Measurements from ENCODE around the gene DESI2.

Gene DESI2

GRCh38 chr1:244652623-244653438 is at the start of gene DESI2:
Gene DESI2, plus strand, starts transcription at chr1:244653126. Its CDS starts 188 bp downstream, at chr1:244653314.
- peak; percentile 81 for DNase-seq

GRCh38 chr1:244603498-244603897 is 49.4 kb upstream of the DESI2 start:
- DNase-seq = peak; percentile 17

- no peak for DNase-seq
Measured at GRCh38 chr1:244605835-244606370, 47.0 kb upstream of the DESI2 start.

GRCh38 chr1:244614113-244614836 is 38.7 kb upstream of the DESI2 start:
- DNase-seq = no peak

- DNase-seq = no peak
Measured at GRCh38 chr1:244614879-244615278, 38.0 kb upstream of the DESI2 start.

- no peak for DNase-seq
Measured at GRCh38 chr1:244615301-244615700, 37.6 kb upstream of the DESI2 start.

- no peak for DNase-seq
Measured at GRCh38 chr1:244626709-244627108, 26.2 kb upstream of the DESI2 start.

- no peak for DNase-seq
Measured at GRCh38 chr1:244628789-244629188, 24.1 kb upstream of the DESI2 start.

GRCh38 chr1:244633140-244633539 is 19.8 kb upstream of the DESI2 start:
- DNase-seq = no peak

- no peak for DNase-seq
Measured at GRCh38 chr1:244634546-244634945, 18.4 kb upstream of the DESI2 start.

- DNase-seq = no peak
Measured at GRCh38 chr1:244636488-244637259, 16.3 kb upstream of the DESI2 start.

GRCh38 chr1:244639561-244639960 is 13.4 kb upstream of the DESI2 start:
- no peak for DNase-seq

- no peak for DNase-seq
Measured at GRCh38 chr1:244640917-244641316, 12.0 kb upstream of the DESI2 start.

GRCh38 chr1:244642526-244642925 is 10.4 kb upstream of the DESI2 start:
- no peak for DNase-seq

- no peak for DNase-seq
Measured at GRCh38 chr1:244642988-244643387, 9.9 kb upstream of the DESI2 start.

- DNase-seq = no peak
Measured at GRCh38 chr1:244645414-244645813, 7.5 kb upstream of the DESI2 start.

- no peak for DNase-seq
Measured at GRCh38 chr1:244645890-244646289, 7.0 kb upstream of the DESI2 start.

- DNase-seq = no peak
Measured at GRCh38 chr1:244647819-244648218, 5.1 kb upstream of the DESI2 start.

- no peak for DNase-seq
Measured at GRCh38 chr1:244651956-244652622, 837 bp upstream of the DESI2 start.

- no peak for DNase-seq
Measured at GRCh38 chr1:244653439-244654107, 647 bp downstream of the DESI2 start.

GRCh38 chr1:244654108-244655038 is 1.4 kb downstream of the DESI2 start:
- DNase-seq = no peak
